ENCODE results near the gene DYSF.

Gene DYSF

GRCh38 chr2:71457123-71457915, 4.0 kb downstream of the DYSF start:
- no peak for DNase-seq

DNA sequence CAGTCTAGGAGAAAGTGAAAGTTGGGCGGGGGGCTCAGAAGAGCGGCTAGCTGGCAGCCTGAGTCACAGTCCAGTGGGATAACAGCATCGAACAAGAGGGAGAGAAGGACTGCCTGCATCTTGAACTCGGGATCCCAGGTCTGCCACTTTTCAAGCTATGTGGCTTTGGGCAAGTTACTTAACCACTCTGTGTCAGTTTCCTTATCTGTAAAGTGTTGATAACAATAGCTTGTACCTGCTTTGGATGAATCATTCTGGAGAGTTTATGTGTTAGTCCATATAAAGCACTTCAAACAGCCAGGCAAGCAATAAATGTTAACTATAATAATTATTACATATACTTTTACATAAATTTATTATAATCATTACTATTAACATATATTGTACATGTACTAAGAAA, 4.6 kb downstream of the DYSF start:
- no peak for DNase-seq

DNA sequence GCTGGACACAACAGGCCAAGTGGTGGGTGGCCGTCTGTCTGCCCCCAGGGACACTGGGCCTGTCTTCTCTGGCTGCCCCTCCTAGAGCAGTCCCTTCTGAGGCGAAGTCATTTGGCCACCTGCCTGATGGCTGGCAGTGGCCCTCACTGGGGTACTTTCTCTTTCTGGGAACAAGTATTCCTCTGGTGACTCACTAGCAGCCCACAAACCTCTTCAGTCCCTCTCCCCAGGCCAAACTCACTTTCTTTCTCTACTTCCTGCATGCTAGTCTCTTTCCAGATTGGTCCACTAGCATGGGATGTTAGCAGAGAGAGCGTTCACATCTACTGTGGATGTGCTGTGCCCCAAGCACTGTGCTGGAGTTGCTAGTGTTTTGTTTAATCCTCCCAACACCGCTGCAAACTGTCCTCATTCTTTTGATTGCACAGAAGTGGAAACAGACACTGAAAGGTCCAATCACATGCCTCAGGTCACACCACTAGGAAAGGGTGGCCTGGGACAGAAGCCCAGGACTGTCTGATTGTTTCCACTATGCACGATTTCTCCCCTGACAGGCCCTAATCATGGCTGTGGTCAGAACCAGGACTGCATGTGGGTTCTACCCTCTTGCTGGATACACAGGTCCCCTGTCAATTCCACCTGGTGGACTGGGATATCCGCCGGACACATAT, 5.2 kb downstream of the DYSF start:
- DNase-seq = no peak

DNA sequence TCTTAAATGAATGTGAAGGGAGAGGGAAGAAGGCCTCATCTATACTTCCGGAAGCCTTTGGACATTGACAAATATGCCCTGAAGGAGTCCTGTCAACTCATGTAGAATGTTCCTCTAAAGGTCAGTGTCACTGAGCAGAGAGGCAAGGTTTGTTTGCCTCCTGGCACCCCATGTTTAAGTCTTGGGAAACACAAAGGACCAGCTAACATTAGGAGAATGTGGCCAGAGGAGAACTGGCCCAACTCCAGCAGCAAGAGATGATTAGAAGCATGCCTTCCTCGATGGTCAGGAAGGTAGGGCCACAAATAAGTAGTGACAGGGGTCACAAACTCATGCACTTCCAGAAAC, 5.7 kb downstream of the DYSF start:
- no peak for DNase-seq

DNA sequence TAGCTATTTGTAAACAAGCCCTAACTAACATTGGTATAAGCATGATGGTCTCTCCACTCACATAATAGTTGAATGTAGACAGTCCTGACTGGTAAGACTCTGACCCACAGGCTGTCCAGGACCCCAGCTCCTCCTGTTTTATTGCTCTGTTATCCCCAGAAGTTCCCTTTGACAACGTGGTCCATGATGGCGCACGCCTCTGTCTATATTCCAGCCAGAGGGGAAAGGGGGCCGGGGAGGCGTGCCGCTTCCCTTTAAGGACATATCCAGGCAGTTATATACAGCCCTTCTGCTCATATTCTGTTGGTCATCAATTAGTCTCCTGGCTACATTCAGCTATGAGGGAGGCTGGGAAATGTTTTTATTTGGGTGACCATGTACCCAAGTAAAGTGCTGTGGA, 6.7 kb downstream of the DYSF start:
- DNase-seq = no peak

GRCh38 chr2:71460595-71461303, 7.4 kb downstream of the DYSF start:
- DNase-seq = no peak

GRCh38 chr2:71461304-71461671, 7.9 kb downstream of the DYSF start:
- no peak for DNase-seq

GRCh38 chr2:71462056-71462605, 8.8 kb downstream of the DYSF start:
- no peak for DNase-seq

- DNase-seq = no peak
Measured at GRCh38 chr2:71462641-71463341, 9.4 kb downstream of the DYSF start.

DNA sequence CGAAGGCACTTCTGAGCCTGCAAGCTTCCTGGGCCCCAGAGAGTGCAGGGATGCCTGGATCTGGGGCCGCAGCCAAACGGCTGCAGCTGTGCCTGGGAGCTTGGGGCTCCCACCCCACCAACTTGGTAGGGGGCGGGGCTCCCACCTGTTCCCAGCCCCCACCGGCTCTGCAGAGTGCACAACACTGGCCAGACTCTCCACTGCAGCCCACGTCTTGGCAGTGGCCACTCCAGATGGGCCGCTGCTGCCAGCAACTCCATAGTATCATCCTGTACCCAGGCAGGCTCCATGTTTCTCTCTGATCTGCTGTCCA, 9.9 kb downstream of the DYSF start:
- DNase-seq = no peak

- no peak for DNase-seq
Measured at GRCh38 chr2:71464389-71464788, 11.0 kb downstream of the DYSF start.

DNA sequence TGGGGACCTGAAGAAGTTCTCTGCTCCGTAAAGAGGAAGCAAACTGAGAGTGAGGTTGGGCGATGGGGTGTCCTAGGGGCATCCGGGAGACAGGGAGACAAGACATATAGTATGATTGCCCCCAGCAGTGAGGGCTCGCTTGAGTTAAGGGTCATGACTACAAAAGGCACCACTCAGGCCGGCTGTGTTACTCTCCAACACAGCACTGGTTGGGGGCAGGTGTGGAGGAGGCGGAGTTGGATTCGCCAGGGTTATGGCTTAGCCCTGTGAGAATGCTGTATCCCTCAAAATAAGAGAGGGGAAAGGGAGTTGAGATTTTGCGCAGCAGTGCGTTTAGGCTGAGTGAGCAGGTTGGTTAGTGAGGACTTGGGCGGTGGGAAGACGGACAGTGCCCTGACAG, 12.0 kb downstream of the DYSF start:
- no peak for DNase-seq

- DNase-seq = no peak
Measured at GRCh38 chr2:71465961-71466300, 12.6 kb downstream of the DYSF start.

DNA sequence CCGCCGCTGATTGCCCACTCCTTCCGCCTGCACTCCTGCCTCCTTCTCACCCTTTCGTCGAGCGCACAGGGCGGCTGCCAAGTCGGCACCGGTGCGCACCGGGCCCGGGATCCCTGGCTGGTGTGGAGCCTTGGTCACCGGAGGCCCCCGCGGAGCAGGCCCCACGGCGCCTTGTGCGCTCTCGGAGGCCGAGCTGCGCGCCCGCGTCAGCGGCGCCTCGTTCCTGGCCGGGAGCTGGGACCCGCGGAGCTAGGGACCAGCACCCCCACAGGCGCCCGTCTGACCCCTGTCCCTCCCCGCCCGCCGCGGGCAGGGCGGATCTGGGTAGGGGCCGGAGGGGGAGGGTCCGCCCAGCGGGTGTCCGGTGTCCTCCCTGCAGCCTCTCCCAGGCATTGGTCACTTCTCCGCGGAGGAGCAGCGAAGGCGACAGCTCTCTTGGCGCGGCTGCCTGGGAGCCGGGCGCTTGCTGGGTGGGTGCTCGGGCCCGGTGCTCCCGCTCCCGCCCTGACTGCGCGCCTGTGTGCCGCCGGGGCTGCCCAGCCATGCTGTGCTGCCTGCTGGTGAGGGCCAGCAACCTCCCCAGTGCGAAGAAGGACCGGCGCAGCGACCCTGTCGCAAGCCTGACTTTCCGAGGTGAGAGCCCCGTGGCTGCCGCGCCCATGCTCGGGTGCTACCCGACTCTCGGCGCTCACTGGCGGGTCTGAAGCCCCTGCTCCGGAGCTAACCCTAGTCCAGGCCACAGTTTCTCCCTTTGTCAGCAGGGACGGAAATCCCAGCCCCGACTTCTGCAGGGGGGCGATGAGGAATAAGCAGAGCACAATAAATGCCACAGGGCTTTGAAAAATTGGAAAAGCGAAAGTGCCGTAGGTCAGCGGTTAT, 13.2 kb downstream of the DYSF start:
- DNase-seq = no peak

GRCh38 chr2:71467180-71467815, 13.9 kb downstream of the DYSF start:
- DNase-seq = no peak

- no peak for DNase-seq
Measured at GRCh38 chr2:71468279-71469015, 15.1 kb downstream of the DYSF start.

- DNase-seq = no peak
Measured at GRCh38 chr2:71469403-71470398, 16.3 kb downstream of the DYSF start.

DNA sequence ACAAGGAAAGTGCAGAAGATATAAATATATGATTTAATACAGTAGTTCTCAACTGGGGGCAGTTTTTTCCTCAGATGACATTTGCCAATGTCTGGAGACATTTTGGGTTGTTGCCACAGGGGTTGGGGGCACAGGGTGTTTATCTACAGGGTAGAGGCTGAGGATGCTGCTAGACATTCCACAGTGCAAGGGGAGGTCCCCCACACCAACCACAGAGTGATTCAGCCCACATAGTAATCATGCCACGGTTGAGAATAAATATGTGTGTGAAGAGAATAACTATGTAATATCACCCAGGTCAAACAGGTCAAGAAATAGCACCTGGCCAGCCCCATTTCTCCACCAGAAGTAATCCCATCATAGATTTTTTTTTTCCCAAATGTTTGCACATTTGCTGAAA, 17.9 kb downstream of the DYSF start:
- no peak for DNase-seq

- no peak for DNase-seq
Measured at GRCh38 chr2:71472019-71472418, 18.7 kb downstream of the DYSF start.

Data from CD4-positive, alpha-beta T cell treated with Interleukin-17A for 4 hours (primary cell).